LHCN-M2 (cell line): ENCODE data around the gene FHL1. TPM values are rescaled to one million over a fixed set of nuclear protein-coding genes. Genes with fewer than 3 reads are reported as not detected.
"Not testable (repeated sequence)": the region's sequence is repeated elsewhere in the genome, so short reads cannot be mapped to it uniquely, and the experiment has no call there.

Source experiments
- DNase-seq: peaks from one replicate; pipeline ENCODE4 v3.0.0-alpha.2; 2012; ENCODE audit warnings: low read depth
- total RNA-seq: library from RNA; depleted of rRNA; stranded (reverse); fragments of >200 nt; gene quantifications from 2 replicates; pipeline ENCODE4 v1.2.3, GENCODE V29; 2014

Gene FHL1
- total RNA-seq, 1 experiment from 2014 or later = 44.8 TPM

DNA sequence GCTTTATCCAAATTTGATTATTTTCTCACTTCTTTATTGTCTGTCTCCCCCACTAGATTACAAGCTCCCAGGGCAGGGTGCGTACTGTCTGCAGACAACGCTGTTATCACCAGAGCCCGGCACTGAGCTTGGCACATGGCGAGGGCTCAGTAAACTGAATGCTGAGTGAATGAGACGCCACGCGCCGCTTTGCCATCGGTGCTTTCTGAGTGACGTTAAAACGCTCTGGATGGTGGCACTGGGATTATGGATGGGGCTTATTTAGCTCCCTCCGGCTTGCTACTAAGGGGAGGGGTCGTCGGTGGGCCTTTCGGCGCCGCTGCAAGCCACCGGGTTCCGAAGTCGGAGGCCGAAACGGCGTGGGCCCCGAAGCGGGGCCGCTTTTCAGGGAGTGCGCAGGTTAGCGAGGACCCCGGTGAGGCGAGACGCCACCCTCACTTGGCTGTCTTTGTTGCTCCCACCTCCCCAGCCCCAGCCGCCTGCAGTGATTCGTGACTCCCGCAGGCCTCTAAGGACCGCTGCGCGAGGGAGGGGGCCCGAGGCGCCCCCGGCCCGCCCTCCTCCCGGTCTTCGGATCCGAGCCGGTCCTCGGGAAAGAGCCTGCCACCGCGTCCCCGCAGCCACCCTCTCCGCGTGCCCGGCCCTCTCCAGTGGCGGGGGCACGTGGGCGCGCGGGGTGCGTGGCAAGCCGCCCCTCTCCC lies 569 bp upstream of the FHL1 start:
- no peak for DNase-seq

DNA sequence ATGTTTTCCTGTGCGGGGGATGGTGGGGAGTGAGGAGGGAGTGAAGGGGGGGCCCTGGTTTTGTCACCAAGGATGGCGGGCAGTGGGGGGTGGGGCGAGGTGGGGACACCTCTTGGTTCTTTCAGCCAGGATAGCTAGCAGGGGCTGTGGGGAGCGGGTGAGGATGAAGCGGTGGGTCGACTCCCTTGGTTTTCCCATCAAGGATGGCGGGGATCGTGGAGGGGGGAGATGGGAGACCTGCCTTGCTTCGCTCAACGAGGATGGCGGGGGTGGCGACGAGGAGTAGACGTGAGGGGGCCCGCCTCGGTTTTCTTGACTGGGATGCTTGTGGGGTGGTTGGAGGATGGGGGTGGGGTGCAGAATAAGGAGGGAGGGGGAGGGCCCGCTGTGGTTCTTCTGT lies 643 bp downstream of the FHL1 start:
- no peak for DNase-seq

DNA sequence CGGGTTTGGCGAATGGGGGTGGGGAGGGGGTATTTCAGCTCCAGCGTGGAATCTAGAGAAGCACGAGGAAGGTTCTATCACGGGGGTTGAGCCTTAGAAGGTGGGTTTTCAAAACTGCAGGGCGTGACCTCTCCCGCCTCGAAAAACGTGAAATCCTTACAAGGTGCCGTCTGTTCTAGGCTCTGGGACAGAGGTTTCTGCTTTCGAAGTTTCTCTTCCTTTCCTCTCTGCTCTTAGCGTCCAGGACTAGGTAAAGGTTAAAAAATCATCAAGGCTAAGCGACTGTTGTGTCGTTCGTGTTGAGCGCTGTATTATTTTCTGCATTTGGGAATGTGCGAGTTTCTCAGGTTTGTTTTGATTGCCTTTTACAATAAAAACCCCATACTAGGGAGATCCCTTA lies 1.1 kb downstream of the FHL1 start:
- DNase-seq = no peak

GRCh38 chrX:136154998-136155397 lies 7.7 kb downstream of the FHL1 start:
- no peak for DNase-seq

- no peak for DNase-seq
Observed at GRCh38 chrX:136156560-136157117, 9.3 kb downstream of the FHL1 start.

DNA sequence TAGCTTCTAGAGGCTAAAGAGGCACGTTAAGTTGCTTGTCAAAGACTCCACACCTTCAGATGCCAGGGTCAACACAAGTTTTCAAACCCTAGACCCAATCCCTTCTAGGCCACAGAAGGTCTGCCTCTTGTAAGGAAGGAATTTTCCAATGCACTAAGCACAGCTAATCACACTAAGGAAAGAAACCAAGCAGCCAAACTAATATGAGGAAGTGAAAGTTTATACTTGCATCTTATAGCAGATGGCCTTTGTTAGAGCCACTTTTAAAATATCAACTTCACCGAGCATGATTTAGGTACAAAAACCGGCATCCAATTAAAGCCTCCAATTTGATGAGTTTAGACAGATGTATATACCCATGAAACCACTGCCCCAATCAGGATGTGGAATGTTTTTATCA lies 9.9 kb downstream of the FHL1 start:
- no peak for DNase-seq

GRCh38 chrX:136158685-136159084 lies 11.4 kb downstream of the FHL1 start:
- no peak for DNase-seq

- no peak for DNase-seq
Observed at GRCh38 chrX:136159611-136160025, 12.3 kb downstream of the FHL1 start.

DNA sequence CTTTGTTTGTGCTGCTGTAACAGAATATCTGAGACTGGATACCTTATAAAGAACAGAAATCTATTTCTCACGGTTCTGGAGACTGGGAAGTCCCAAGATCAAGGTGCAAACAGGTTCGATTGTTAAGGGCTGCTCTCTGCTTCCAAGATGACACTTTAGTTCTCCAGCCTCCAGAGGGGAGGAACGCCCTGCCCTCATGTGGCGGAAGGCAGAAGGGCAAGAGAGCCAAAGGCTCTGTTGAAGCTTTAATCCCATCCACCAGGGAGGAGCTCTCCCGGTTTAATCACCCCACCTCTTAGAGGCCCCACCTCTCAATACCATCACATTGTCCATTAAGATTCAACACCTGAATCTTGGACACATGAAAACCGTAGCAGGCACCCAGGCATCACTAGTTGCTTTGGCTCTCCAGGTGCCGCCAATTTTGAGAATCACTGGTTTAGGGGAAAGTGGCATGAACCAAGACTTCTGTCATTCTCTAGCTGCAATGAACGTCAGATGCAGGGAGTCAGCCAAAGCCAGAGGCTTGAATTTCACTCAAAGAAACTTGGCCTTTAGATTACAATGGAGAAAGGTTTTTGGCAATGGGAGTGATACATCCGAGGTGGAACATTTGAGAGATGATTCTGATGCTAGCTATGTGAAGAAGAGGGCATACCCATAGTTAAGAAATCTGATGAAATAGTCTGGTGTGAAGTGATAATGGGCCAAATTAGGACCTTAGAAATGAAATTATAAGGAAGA lies 15.7 kb downstream of the FHL1 start:
- DNase-seq = peak; percentile 55

- DNase-seq = no peak
Observed at GRCh38 chrX:136163689-136164088, 16.4 kb downstream of the FHL1 start.

DNA sequence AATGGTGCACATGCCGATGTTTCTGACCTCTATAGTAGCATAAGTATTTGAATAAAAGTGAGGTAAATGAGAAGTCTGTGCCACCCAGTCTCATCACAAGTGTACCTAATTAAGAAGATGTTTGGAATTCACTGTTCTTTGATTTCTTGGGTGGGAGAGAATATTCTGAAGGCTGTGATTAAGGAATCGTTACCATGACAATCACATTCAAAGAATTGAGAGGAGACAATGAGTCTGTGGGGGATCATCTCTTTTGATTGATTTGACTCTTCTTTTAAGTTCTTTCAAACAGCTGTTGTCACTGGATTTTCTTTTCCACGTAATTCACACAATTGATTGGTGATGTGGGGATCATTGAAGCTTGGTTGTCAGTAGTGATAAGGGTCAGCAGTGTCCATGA lies 18.1 kb downstream of the FHL1 start:
- DNase-seq = no peak

DNA sequence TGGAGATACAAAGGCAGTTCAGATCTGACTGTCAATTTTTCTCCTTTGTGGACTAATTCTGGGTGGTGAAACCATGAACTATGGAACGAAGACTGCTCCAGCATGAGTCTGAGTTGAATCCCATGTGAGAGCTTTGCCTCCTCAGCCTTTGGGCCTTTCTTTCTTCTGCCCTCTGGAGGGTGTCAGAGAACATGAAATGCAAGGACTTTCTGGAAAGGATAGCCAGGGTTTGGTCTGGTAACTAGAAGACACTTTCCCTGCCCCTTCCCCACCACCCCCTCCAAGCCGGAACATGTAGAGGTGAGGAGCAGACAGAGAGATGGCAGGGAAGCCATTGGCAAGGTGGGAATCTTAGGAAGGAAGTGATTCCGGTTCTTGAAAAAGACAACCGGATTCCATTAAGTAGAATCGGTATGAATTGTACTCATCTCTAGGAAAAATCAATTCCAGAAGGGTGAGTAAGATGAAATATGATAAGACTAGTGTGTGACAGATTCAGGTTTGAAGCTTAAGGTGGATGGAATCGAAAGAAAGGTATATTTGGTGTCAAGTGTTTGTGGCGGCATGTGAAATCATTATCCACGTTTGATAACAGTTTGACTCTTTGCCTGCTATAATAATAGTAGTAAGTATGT lies 19.0 kb downstream of the FHL1 start:
- no peak for DNase-seq

- DNase-seq = not testable (repeated sequence)
Observed at GRCh38 chrX:136167989-136168388, 20.7 kb downstream of the FHL1 start.

GRCh38 chrX:136168929-136169735 lies 21.8 kb downstream of the FHL1 start:
- peak; percentile 66 for DNase-seq

- peak; percentile 50 for DNase-seq
Observed at GRCh38 chrX:136170139-136170800, 22.9 kb downstream of the FHL1 start.

- DNase-seq = no peak
Observed at GRCh38 chrX:136171420-136171819, 24.1 kb downstream of the FHL1 start.

- DNase-seq = peak; percentile 86
Observed at GRCh38 chrX:136176399-136176825, 29.1 kb downstream of the FHL1 start.

- no peak for DNase-seq
Observed at GRCh38 chrX:136179133-136179532, 31.8 kb downstream of the FHL1 start.

DNA sequence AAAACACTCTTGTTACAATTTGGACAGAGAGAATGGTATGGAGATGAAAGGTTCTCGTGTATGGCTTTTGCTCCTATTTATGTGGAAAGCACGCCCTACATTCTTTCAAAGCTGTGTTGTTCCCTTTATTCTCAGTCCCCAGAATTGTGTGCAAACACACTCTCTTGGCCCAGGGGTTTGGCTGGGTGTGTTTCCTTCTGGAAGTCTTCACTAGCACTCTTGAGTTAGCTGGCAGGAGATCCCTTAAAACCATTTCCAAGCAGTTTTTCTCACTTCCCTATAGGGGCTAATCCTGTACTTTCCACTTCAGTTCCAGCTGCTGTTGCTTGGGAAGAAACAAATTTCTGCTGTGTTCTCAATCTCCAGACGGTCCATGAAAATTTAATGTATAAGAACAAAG lies 35.1 kb downstream of the FHL1 start:
- no peak for DNase-seq

DNA sequence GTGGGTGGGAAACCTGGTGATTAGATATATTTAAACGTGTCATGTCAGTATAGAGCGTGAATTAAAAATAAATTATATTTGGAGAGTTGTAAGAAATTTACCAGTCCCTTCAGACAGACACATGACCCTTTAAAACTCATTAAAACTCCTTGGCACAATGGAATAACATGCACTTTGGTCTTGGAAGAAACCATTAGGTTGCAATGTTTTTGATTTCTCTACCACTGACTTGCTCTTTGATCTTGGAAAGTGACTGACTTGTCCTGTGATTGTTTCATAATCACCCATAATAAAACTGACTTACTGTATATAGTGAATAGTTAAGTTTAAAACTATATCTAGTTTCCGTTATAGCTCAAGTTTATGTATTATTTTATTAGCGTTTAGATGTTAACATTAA lies 35.8 kb downstream of the FHL1 start:
- DNase-seq = no peak

- peak; percentile 58 for DNase-seq
Observed at GRCh38 chrX:136183917-136184316, 36.6 kb downstream of the FHL1 start.
